A673 (cell line): Measurements from ENCODE around the gene ESPL1.
"Not testable (repeated sequence)": the region's sequence is repeated elsewhere in the genome, so short reads cannot be mapped to it uniquely, and the experiment has no call there.

ENCODE experiments used
- EZH2 ChIP-seq: fragments of 200-600 bp; sonication (generic); IDR thresholded peaks from 2 replicates; pipeline ENCODE4 v1.6.1; 2017; ENCODE audit warnings: borderline replicate concordance, low read depth, mild to moderate bottlenecking, mixed read lengths, antibody characterized with exemption, low read length; ENCODE audit not compliant: poor library complexity, severe bottlenecking
- TF ChIP-seq, protein P1 (sequence below): fragments of 300-800, 200-600 bp; sonication (generic); conservative IDR thresholded peaks from 2 replicates; pipeline ENCODE4 v1.5.1; 2017; ENCODE audit warnings: low read depth, mild to moderate bottlenecking, antibody characterized with exemption, low read length, moderate library complexity, mixed read lengths

GRCh38 chr12:53297106-53297505 lies 29.0 kb downstream of the ESPL1 start:
- TF ChIP-seq, protein P1, sequence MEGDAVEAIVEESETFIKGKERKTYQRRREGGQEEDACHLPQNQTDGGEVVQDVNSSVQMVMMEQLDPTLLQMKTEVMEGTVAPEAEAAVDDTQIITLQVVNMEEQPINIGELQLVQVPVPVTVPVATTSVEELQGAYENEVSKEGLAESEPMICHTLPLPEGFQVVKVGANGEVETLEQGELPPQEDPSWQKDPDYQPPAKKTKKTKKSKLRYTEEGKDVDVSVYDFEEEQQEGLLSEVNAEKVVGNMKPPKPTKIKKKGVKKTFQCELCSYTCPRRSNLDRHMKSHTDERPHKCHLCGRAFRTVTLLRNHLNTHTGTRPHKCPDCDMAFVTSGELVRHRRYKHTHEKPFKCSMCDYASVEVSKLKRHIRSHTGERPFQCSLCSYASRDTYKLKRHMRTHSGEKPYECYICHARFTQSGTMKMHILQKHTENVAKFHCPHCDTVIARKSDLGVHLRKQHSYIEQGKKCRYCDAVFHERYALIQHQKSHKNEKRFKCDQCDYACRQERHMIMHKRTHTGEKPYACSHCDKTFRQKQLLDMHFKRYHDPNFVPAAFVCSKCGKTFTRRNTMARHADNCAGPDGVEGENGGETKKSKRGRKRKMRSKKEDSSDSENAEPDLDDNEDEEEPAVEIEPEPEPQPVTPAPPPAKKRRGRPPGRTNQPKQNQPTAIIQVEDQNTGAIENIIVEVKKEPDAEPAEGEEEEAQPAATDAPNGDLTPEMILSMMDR: not testable (repeated sequence)
- TF ChIP-seq EZH2: not testable (repeated sequence)
